Testis (tissue), 3 donors: ENCODE data around the gene INTU. TPM values are rescaled to one million over a fixed set of nuclear protein-coding genes. Genes with fewer than 3 reads are reported as not detected.
"Not testable (repeated sequence)": the region's sequence is repeated elsewhere in the genome, so short reads cannot be mapped to it uniquely, and the experiment has no call there.

Source experiments
- DNase-seq: peaks from one replicate; pipeline ENCODE4 v3.0.0-alpha.2; 2019
- H3K27ac ChIP-seq, 2 donors: fragments of 200-600 bp; sonication (generic); one replicate each; pipeline ENCODE4 v1.5.1; 2019
- H3K27me3 ChIP-seq: fragments of 200-600 bp; sonication (generic); one replicate; pipeline ENCODE4 v1.5.1; 2019
- H3K36me3 ChIP-seq: fragments of 200-600 bp; sonication (generic); one replicate; pipeline ENCODE4 v1.5.1; 2017; ENCODE audit warnings: low read depth; ENCODE audit errors: missing control alignments
- H3K4me1 ChIP-seq: fragments of 200-600 bp; sonication (generic); one replicate; pipeline ENCODE4 v1.5.1; 2019
- H3K4me3 ChIP-seq, 2 donors: fragments of 200-600 bp; sonication (generic); one replicate each; pipeline ENCODE4 v1.5.1; 2017 to 2019
- H3K9me3 ChIP-seq: fragments of 200-600 bp; sonication (generic); one replicate; pipeline ENCODE4 v1.5.1; 2017
- POLR2A ChIP-seq: fragments of 450-650 bp; IDR thresholded peaks from one replicate; pipeline ENCODE4 v1.6.1; 2017; ENCODE audit warnings: antibody characterized with exemption, mild to moderate bottlenecking, moderate library complexity
- WGBS, 2 donors: methylation state at CpG; one replicate each; pipeline ENCODE4 v1.1.5; 2018; 5-methylcytosine and 5-hydroxymethylcytosine counted together
- intact Hi-C: fragments of 100-400 bp; cut with DNase I; formaldehyde crosslinking; loops from one replicate; pipeline ENCODE4 v1.15.1; 2023; ENCODE audit warnings: low total_unique reads
- polyA plus RNA-seq: library from polyadenylated mRNA; stranded (reverse); fragments of 350-450 nt; fragmentation: Illumina TruSeq; extraction: RNeasy Lipid Tissue Mini Kit (QIAGEN cat#74804); gene quantifications from one replicate; pipeline ENCODE4 v1.2.3, GENCODE V29; 2014; ENCODE audit warnings: low read depth, low replicate concordance; ENCODE audit not compliant: insufficient read depth
- total RNA-seq, 2 donors: library from RNA; depleted of rRNA; stranded (reverse); fragments of >200 nt; gene quantifications; one replicate each; pipeline ENCODE4 v1.2.3, GENCODE V29; 2016
- TF ChIP-seq, protein P1 (sequence below), 3 experiments: fragments of 450-650 bp in 2 of 3; fragments of 200-600 bp in 1 of 3; sonication (generic) in 1 of 3; IDR thresholded peaks; one replicate each; pipeline ENCODE4 v1.5.1; 2016 to 2019; ENCODE audit warnings: antibody characterized with exemption in 3 of 3, mild to moderate bottlenecking in 2 of 3, moderate library complexity in 1 of 3

The INTU gene
- total and polyA plus RNA-seq, 3 donors from 2014 or later, result 8.0 to 41.6 (median 27.3) TPM

DNA sequence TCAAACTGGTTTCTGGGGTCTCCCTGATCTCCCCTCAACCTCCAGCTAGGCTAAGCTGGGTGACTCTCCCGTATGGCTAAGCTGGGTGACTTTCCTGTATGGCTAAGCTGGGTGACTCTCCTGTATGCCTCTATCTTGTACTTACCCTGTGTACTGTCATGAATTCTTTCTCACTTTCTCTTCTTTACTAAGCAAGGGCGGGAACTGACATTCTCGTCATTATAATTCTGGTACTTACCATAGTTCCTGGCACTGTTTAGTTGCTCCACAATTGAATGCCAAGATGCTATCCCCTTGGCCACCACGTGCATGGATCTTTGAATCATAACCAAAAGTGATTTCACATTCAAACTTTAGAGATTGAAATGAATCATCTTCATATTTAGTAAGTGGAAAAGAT lies 8.8 kb downstream of the INTU start:
- intact Hi-C loops, result no loop called here
- no peak for DNase-seq

DNA sequence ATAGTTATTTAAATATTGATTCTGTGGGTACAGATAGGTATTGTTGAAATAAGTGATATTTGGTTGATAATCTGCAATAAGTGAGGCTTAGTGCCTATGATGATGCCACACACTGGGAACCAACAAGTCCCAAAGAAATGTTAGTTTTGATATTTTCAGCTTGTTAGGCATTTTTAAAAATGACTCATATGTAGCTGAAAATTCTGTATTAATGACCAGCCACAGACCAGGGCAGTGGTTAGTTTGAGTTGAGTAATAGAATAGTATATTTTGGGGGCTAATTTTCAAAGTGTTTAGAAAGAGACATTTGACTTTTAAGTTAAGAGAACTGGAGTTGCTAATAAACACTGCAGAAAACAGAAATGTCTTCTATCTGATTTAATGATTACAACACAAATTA lies 9.4 kb downstream of the INTU start:
- no peak for TF ChIP-seq POLR2A
- TF ChIP-seq, protein P1, sequence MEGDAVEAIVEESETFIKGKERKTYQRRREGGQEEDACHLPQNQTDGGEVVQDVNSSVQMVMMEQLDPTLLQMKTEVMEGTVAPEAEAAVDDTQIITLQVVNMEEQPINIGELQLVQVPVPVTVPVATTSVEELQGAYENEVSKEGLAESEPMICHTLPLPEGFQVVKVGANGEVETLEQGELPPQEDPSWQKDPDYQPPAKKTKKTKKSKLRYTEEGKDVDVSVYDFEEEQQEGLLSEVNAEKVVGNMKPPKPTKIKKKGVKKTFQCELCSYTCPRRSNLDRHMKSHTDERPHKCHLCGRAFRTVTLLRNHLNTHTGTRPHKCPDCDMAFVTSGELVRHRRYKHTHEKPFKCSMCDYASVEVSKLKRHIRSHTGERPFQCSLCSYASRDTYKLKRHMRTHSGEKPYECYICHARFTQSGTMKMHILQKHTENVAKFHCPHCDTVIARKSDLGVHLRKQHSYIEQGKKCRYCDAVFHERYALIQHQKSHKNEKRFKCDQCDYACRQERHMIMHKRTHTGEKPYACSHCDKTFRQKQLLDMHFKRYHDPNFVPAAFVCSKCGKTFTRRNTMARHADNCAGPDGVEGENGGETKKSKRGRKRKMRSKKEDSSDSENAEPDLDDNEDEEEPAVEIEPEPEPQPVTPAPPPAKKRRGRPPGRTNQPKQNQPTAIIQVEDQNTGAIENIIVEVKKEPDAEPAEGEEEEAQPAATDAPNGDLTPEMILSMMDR (IDR thresholded peaks at IDR 0.05), result no peak
- H3K9me3 ChIP-seq, result no peaks in the 10 kb centered on the region
- H3K27ac ChIP-seq, result no peak overlapping the region
- intact Hi-C loops, result no loop called here
- H3K27me3 ChIP-seq, result no peaks in the 10 kb centered on the region
- no peaks in the 10 kb centered on the region for H3K36me3 ChIP-seq
- no peak overlapping the region for H3K4me3 ChIP-seq
- no peak for DNase-seq
- H3K4me1 ChIP-seq, result no peaks in the 10 kb centered on the region

More for the DNA sequence above, 8.8 kb downstream of the INTU start:
- TF ChIP-seq, protein P1 (IDR thresholded peaks at IDR 0.05), result no peak
- no peak for TF ChIP-seq POLR2A
- Histone ChIP-seq H3K27ac (no peak overlapping the region), H3K4me3 (no peak overlapping the region), H3K4me1 (no peaks in the 10 kb centered on the region), H3K36me3 (no peaks in the 10 kb centered on the region), H3K9me3 (no peaks in the 10 kb centered on the region), H3K27me3 (no peaks in the 10 kb centered on the region)
- 74 to 78% methylated on average over 4 of the region's 4 CpGs for WGBS, 2 donors

DNA sequence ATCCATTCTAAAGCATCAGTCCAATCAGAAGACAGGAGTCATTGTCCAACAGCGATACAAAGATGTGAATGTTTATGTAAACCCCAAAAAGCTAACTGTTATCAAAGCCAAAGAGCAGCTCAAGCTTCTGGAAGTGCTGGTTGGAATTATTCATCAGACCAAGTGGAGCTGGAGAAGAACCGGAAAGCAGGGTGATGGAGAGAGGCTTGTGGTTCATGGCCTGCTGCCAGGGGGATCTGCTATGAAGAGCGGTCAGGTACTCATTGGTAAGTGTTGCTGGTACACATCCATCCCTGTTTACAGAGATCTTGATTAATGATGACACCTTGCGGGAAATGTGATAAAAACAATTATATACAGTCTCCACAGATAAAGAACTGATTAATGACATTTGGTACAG lies 11.0 kb downstream of the INTU start:
- intact Hi-C loops, result no loop called here
- no peak overlapping the region for H3K27ac ChIP-seq
- H3K9me3 ChIP-seq, result no peaks in the 10 kb centered on the region
- no peaks in the 10 kb centered on the region for H3K36me3 ChIP-seq
- H3K4me1 ChIP-seq, result no peaks in the 10 kb centered on the region
- H3K27me3 ChIP-seq, result no peaks in the 10 kb centered on the region
- WGBS, 2 donors, result 89 to 94% methylated on average over 4 of the region's 4 CpGs
- TF ChIP-seq, protein P1 (IDR thresholded peaks at IDR 0.05), result no peak
- TF ChIP-seq POLR2A, result no peak
- DNase-seq, result no peak
- no peak overlapping the region for H3K4me3 ChIP-seq

DNA sequence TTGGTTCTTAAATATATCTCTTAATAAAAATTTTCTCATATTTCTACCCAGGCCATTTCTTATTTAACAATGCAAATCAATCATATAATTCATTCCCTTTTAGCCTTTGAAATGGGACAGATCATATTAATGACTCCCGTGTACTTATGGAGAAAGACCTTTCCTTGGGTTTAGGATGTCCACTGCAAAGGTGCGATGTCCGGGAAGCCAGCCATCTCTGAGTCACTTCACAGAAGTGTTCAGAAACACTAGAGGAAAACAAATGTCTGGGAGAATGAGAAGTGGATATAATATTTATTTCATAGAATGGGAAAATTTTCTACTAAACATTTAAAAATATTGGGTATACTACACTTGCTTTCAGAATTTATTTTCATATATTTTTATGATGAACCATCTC lies 15.3 kb downstream of the INTU start:
- Histone ChIP-seq H3K36me3 (no peaks in the 10 kb centered on the region), H3K27ac (no peak overlapping the region), H3K9me3 (no peaks in the 10 kb centered on the region), H3K27me3 (no peaks in the 10 kb centered on the region), H3K4me1 (no peaks in the 10 kb centered on the region), H3K4me3 (no peak overlapping the region)
- no peak for TF ChIP-seq POLR2A
- TF ChIP-seq, protein P1 (IDR thresholded peaks at IDR 0.05), result no peak
- 84 to 91% methylated on average over 3 of the region's 3 CpGs for WGBS, 2 donors
- intact Hi-C loops, result no loop called here
- no peak for DNase-seq

DNA sequence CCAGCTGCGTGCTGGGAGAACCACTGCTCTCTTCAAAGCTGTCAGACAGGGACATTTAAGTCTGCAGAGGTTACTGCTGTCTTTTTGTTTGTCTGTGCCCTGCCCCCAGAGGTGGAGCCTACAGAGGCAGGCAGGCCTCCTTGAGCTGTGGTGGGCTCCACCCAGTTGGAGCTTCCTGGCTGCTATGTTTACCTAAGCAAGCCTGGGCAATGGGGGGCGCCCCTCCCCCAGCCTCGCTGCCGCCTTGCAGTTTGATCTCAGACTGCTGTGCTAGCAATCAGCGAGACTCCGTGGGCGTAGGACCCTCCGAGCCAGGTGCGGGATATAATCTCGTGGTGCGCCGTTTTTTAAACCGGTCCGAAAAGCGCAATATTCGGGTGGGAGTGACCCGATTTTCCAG lies 22.8 kb downstream of the INTU start:
- H3K27me3 ChIP-seq, H3K4me1 ChIP-seq, intact Hi-C loops, H3K36me3 ChIP-seq, H3K9me3 ChIP-seq, DNase-seq, H3K4me3 ChIP-seq, H3K27ac ChIP-seq: not testable (repeated sequence)
- WGBS, 2 donors, result 97 to 100% methylated on average over 1 to 12 of the region's 17 CpGs
